ENCODE results near the gene TMEM273.
"Not testable (repeated sequence)": the region's sequence is repeated elsewhere in the genome, so short reads cannot be mapped to it uniquely, and the experiment has no call there.

The TMEM273 gene

DNA sequence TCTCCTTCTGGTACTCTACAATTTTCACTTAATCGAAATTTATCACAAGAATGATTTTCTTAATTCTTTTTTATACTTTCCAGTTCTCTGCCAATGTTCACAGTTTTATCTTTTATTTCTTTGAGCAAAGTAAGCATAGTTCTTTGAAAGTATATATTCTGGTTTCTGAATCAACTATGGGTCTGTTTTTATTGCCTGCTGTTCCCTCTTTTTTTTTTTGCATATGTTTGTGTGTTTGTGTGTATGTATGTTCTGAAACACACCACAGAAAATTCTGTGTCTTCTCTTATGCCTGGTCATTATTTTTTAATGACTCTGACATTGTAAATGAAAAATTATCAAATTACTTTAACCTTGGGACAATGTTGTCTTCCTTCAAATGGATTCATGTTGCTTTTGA, 15.9 kb upstream of the TMEM273 start:
- no peak for DNase-seq

DNA sequence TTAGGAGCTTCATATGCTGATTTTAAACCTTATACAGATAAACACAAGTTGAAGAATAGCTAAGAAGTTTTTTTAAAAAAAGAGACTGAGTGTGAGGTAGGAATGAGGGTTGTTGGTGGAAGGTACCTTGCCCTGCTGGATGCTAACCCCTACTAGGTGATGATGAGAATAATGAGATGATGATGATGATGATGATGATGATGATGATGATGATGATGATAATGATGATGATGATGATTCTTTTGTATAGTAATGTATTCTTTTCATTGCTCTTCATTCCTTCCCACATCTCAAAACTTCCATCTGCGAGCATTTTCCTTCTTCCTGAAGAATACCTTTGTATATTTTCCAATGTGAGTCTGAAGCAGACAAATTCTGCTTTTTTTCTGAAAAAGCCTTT, 14.1 kb upstream of the TMEM273 start:
- DNase-seq = no peak

DNA sequence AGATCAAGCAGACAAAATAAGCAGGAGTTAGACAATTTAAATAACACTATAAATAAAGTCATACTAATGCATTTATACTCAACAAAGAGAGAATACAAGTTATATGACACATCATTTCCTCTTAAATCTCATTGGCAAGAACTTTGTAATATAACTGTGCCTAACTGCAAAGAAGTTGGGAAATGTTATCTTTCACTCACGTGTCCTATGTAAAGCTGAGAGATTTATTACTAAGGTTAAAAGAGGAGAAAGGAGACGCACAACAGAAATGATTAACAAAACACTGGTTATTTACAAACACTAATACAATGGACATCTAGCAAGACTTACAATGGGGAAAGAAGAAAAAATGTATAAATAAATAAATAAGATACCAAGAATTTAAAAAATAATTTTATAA, 12.7 kb upstream of the TMEM273 start:
- no peak for DNase-seq

DNA sequence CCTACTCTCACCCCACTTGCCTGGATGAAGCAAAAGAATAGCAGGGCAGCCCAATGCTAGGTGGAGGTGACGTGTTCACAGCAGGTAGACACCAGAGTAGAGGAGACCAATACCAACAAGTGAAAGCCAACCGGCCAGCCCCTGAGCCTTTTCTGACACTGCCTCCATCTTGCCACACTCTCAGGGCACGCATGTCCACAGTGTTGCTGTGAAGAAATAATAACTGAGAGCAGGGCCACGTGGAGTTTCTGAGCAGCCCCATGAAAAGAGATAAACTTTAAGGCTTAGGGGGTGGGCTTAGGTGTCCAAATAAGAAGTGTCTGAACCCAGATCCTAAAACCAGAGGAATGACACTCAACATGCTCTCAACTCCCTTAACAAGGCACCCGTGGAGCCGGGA, 9.0 kb upstream of the TMEM273 start:
- DNase-seq = no peak

DNA sequence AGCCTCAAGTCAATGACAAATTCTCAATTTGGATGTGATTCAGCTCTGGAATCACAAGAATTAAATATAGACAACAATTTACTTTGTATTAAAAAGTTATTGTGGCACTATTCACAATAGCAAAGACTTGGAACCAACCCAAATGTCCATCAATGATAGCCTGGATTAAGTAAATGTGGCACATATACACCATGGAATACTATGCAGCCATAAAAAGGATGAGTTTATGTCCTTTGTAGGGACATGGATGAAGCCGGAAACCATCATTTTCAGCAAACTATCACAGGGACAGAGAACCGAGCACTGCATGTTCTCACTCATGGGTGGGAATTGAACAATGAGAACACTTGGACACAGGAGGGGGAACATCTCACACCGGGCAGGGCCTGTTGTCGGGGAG, 7.7 kb upstream of the TMEM273 start:
- DNase-seq = not testable (repeated sequence)

DNA sequence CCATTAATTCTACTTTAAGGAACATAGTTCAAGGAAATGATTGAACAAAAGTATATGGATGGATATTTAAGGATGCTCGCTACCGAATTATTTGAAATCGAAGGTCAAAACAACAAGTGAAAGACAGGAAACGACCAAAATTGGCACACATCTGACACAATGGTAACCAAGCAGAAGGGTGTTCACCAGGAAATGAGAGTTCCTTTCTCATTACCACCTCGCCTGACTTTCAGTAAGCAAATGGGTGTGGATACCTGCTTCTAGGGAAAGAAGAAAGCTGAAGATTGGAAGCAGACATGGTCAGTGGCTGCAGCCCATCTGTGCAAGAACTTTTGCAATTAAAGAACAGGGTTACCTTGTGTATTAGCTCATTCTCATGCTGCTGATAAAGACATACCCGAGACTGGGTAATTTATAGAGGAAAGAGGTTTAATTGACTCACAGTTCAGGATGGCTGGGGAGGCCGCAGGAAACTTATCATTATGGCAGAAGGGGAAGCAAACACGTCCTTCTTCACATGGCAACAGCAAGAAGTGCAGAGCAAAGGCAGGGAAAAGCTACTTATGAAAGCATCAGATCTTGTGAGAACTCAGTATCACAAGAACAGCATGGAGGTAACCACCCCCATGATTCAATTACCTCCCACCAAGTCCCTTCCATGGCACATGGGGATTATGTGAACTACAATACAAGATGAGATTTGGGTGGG, 6.2 kb upstream of the TMEM273 start:
- DNase-seq = no peak

DNA sequence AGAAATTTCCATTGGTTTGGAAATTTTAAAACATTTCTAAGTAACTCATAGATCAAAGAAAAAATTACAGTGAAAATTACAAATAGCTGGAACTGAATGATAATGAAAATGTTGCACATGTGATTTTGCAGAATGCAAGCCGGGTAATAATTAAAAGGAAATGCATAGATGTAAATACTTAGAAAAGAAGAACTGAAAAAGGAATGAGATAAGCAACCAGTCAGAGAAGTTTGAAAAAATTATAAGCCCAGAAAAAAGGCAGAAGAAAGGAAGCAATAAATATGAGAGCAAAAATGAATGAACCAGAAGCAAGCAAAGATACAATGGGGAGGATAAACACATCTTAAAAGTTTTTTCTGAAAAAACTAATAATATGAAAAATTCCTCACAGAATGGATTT, 3.2 kb upstream of the TMEM273 start:
- DNase-seq = no peak

DNA sequence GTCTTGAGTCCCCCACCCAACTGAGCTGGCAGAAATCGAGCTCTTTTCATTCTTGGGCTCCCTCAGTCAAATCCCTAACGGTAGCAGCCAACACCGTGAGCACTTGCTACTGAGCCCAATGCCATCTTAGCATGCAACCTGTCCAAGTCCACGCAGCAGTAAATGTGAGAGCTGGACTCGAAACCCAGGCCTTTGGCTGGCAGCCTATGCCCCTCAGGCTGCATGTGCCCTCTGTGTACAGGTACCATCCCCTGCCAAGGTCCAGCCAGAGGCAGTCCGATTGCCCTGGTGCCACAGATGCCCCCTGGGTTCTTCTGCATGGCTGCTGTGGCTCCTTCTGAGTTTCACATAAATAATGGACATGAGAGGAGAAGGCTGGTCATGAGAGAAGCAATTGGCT, 1.2 kb upstream of the TMEM273 start:
- no peak for DNase-seq

DNA sequence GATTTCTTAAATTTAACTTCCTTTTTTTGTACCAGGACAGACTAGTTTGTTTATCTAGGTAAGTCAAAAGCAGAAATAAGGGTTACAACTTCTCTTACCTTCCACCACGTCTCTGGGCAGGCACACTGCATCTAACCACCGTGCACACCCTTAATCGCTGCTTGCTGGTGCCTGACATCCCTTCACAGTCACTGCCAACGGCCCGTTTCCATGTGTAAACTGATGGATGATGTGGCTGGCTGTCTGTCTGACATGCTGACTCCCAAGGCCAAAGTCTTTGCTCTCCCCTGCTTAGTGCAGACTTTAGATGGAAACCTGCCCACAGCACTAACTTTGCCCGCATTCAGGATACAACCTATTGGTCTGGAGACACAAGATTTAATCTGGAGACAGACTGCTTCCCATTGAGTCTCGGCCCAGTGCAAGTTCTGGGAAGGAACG, 1.1 kb downstream of the TMEM273 start:
- DNase-seq = no peak

DNA sequence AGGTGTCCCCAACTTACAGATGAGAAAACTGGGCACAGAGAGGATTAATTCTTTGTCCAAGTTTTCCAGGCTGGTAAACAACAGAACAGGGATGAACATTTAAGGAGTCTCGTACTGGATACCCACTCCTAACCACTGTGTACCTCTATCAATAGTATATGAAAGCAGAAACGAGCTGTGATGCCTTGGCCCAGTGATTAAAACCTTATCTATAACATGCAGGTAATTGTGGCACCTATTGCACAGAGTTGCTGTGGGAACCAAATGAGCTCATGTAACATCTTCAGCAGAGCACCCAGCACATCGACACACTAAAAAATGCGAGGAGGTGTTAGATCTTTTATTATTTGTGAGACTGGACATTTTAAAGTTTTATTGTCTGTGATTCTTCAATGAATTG, 1.6 kb downstream of the TMEM273 start:
- DNase-seq = no peak

DNA sequence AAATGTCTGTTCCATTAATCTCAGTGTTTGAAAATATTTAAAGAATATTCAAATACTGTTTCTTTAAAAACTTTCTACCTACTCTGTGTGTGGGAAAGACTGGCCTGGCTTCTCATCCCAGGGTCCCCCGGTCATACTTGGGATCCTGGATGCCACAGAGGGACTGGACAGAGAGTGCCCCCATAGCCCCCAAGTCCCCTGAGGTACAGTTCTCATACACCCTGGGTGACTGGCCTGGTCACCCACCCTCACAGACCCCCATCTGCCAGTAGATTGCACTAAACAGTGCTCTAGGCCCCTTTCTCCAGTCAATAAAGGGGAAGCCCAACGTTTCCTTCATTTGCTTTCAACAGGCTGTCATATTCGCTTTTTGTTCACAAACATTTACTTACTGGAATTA, 3.0 kb downstream of the TMEM273 start:
- DNase-seq = no peak

DNA sequence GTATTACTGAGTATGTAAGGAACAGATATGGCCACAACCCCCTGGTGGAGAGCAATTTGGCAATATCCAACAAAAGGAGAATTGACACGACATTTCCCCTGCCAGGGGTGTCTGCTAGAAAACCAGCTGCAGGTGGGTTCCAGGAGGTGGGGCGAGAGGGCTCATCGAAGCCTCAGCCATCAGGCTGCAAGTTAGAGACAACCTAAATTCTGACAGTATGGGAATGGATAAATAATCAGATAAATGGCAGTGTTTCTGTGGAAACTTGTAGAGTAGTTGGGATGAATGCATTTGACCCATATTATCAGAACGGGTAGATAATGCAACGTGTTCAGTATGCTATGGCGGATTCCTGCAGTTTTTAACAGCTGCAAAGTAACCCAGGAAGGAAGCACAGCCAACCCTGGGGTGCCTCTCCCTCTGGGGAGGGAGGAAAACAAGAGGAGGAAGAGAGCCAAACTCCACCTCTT, 3.5 kb downstream of the TMEM273 start:
- no peak for DNase-seq

DNA sequence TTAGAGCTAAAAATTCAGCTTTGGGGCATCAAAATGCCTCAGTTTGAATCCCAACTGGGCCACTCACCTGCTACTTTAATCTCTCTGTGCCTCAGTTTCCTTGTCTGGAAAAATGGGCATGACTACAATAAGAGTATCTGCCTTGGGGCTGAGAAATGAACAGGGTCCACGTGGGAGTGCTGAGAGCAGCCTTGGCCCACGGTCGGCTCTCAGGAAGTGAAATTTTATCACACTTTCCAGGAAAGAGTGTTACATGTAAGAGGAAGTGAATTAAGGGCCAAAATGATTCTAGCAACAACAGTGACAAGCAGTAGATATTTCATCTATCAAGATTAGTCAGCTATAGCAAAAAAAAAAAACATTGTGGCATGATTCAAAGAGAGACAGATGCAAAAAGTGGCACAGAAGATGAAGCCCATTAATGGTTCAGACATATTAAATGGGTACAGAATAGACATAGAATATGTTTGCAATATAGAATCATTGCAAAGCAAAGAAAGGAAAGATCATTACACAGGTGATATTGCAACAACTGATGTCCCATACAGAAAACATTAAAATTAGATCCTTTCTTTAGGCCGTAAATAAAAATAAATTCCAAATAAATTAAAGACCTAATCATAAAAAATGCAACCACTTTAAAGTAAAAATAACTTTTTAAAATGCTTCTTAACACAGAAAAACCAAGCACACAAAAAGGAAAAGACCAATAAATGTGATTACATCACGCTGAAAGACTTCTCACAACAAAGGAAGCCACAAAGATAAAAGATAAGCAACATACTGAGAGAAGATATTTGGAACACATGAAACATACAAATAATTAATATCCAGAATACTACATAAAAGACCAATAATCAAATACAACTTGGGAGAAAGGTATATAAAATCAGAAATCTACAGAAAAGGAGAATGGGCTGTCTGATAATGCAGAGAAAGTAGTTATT, 4.3 kb downstream of the TMEM273 start:
- no peak for DNase-seq

DNA sequence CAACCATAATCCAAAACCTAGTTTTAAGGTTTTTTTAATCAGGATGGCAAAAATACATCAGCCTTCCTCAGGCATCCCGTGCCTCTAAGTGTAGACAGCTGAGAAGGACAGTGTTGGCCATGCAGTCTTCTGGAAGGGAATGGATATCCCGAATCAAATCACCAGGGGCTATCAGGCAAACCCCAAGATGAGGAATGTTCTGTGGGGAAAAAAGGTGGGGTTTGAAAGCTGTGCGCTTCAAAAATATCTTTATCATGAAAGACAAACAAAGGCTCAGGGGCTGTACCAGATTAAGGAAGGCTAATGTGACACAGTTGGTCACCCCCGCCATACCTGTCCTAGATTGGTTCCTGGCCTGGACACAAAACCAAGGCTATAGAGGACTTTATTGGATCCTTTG, 5.4 kb downstream of the TMEM273 start:
- no peak for DNase-seq

DNA sequence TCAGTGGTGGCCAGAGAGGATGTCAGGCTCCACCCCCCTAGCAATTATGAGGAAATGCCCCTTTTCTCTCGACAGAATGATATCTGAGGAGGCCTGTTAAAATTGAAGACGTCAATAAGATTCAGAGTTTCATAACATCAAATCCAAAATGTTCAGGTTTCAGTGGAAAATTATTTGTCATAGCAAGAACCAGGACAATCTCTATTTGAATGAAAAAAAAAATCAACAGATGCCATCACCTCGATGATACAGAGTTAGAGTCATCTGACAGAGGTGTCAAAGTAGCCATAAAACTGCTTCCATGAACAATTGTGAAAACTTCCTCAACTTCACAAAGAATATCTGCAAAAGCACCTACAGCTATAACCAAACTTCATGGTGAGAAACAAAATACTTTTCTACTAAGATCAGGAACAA, 7.7 kb downstream of the TMEM273 start:
- no peak for DNase-seq

DNA sequence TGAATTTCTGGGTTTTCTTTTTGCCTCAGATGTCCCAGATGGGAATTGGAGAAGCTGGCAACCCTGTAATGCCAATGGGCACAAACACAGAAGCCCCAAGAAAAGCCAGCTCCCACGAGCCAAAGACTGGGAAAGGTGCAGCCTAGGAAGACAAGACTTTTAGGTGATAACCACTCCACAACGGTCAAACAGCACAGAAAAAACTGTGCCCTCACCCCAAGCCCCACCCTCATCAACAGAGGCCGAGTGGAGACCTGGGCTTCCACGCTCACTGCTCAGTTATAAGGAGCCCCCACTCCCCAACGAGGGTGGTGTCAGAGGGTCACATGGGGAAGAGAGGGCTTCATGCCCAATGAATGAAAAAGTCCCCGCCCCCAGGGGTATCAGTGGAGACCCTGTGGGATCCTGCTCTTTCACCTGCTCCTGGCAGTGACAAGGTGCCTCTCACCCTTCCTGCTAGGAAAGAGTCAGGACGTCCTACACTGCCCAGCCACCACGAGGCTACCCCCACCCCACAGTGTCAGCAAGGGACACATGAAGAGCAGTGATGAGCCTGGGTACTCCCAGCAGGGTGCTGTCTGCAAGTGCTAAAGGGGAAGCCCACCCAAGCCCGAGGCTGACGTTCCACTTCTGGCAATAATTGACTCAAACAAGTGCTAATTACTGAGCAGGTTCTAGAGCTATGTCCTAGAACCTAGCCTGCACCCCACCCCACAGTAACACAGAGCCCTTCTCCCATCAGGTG, 8.3 kb downstream of the TMEM273 start:
- no peak for DNase-seq

DNA sequence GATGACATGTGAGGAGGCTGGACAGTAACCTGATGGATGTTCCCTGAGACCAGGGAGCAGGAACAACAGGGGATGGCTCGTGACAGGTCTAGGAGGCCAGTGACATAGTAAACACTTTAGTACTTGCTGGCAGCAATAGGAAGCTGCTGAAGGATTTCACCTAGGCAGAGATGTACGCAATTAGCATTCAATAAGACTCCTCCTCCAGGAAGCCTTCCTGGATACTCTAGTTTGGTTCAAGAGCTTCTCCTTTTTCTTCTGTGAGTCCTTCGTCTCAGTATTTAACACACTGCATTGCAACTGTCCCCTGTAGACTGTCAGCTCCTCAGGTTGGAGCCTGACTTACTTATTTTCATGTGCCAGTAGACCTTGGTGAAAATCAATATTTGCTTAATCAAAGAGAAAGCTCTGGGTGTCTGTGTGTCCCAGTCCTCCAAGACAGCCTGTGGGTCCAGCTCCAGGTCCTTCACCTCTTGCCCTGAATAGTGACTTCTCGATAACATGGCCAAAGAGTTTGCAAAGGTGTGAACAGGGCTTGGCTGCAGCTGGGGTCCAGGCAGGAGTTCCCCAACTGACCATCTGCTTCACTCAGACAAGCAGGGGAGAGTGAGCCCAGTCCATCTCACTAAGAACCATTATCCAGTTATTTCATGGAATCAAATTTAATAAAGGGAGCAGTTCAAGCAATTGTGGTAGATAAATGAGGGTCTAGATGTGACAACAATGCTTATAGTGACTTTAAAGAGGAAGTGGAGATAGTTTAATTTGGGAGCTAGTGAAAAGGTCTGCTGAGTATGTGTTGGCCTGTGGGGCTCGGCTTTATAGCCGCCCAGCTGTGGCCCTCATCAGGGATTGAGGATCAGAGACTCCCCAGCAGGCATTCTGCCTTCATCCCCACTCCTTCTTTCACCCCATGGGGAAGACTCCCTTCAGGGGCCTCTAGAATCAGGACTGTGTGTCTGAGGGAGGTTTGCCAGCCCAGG, 9.4 kb downstream of the TMEM273 start:
- DNase-seq = no peak

DNA sequence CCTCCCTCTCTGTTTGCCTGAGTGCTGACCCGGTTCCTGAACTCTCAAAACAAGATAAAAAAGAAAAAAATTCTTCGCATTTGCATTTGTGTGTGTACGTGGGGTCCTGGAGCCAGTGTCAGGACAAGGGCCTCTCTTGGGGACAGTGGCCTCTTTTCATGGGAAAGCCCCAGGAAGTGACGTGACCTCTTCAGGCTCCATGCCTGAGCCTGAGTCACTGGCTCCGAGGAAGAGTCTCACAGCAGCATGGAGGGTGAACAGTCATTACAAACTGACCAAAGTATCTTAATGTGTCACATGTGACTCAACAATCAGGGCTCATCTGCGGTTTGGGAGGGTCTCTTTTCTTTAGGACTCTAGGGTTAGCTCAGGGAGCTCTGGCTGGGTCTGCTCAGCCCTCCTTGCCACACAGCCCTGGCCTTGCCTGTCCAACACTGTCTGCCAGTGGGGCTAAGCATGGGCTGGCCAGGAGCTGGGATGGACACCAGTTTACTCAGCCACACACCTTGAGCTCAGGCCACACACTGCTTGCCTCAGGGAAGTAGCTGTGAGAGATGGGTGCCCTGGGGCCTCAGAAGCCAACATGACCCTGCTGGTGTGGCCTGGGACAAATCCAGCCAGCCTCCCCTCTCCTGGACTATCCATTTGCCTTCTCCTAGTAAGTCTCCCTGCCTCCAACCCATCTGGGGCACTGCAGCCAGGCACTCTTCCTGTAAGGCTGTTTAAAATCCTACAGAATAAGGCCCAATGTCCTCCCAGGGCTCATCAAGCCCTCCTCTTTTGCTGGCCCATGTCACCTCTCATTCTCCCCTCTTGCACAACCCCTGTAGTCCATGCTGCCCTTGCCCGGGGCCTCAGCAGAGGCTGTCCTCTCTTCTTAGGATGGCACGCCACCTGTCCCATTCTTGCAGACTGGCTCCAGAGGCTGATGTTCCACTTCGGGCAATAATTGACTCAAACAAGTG, 10.5 kb downstream of the TMEM273 start:
- DNase-seq = peak; percentile 37

DNA sequence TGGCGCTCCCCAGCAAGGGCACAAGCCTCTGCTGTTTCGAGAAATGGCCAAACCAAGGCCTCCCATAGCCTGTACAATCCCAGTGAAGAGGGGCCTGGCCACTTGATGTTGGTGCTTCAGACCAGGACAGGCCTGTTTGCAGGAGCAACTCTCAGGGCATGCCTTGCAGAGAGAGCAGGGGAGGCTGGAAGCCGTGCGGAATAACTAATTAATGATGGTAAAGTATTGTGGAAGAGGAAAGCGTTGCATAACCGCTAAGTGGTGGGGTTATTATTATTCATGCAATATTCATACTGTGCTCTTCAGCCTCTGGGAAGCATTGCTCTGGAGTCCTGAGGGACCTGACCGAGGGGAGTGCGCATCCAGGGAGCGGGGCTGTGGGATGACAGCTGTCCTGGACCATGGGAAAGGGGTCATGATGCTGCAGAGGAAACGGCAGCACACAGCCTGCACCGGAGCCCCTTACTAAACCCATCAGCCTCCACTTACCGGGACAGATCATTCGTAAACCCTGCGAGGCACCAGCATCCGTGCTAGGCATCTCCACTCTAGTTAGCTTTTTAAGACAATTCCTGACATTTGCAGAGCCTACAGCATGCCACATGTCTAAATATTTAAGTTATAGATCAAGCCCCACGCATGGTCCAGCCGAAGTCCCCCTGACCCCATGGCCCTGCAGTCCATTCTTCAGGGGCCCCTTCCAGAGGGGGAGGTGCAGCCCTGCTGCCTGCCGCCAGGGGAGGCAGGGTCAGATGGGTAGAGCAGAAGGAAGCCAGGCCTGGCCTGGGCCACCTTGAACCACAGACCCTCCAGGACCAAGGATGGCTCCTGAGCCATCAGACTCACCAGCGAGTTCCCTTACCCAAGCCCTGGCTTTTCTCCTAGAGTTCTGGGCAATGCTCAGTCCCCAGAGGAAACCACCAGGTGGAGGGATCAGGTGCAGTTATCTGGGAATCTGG, 11.6 kb downstream of the TMEM273 start:
- DNase-seq = no peak
